HEK293T (cell line): ENCODE measurements around the gene HBS1L.

ENCODE experiments used
- ARNT ChIP-seq: fragments of 450-650 bp; IDR thresholded peaks from 2 replicates; pipeline ENCODE4 v1.6.1; 2017; ENCODE audit warnings: mild to moderate bottlenecking
- BHLHE40 ChIP-seq: fragments of 450-650 bp; IDR thresholded peaks from 2 replicates; pipeline ENCODE4 v1.6.1; 2016; ENCODE audit warnings: mild to moderate bottlenecking, moderate library complexity, borderline replicate concordance
- ELF4 ChIP-seq: fragments of 450-650 bp; IDR thresholded peaks from 2 replicates; pipeline ENCODE4 v1.6.1; 2017; ENCODE audit warnings: antibody characterized with exemption
- FOXA1 ChIP-seq: fragments of 450-650 bp; IDR thresholded peaks from 2 replicates; pipeline ENCODE4 v1.6.1; 2016; ENCODE audit warnings: mild to moderate bottlenecking
- FOXK2 ChIP-seq: fragments of 450-650 bp; IDR thresholded peaks from 2 replicates; pipeline ENCODE4 v1.6.1; 2016; ENCODE audit warnings: mild to moderate bottlenecking
- FOXM1 ChIP-seq: fragments of 450-650 bp; IDR thresholded peaks from 2 replicates; pipeline ENCODE4 v1.6.1; 2017; ENCODE audit warnings: mild to moderate bottlenecking, borderline replicate concordance
- HDGF ChIP-seq: fragments of 450-650 bp; IDR thresholded peaks from 2 replicates; pipeline ENCODE4 v1.6.1; 2017; ENCODE audit warnings: antibody characterized with exemption, borderline replicate concordance
- LEF1 ChIP-seq: fragments of 450-650 bp; IDR thresholded peaks from 2 replicates; pipeline ENCODE4 v1.6.1; 2017; ENCODE audit warnings: mild to moderate bottlenecking, borderline replicate concordance
- PKNOX1 ChIP-seq: fragments of 450-650 bp; IDR thresholded peaks from 2 replicates; pipeline ENCODE4 v1.6.1; 2016
- SP1 ChIP-seq: fragments of 450-650 bp; IDR thresholded peaks from 2 replicates; pipeline ENCODE4 v1.6.1; 2017
- TARDBP ChIP-seq: fragments of 450-650 bp; IDR thresholded peaks from 2 replicates; pipeline ENCODE4 v1.6.1; 2016
- ZNF384 ChIP-seq: fragments of 450-650 bp; IDR thresholded peaks from 2 replicates; pipeline ENCODE4 v1.6.1; 2016

GRCh38 chr6:135018941-135019340 is 35.7 kb downstream of the HBS1L start:
- TF ChIP-seq BHLHE40: no peak
- no peak for TF ChIP-seq SP1
- TF ChIP-seq ZNF384: no peak
- no peak for TF ChIP-seq FOXM1
- TF ChIP-seq ELF4: no peak
- TF ChIP-seq FOXA1: no peak
- no peak for TF ChIP-seq LEF1
- no peak for TF ChIP-seq ARNT
- no peak for TF ChIP-seq HDGF
- no peak for TF ChIP-seq TARDBP
- no peak for TF ChIP-seq PKNOX1
- no peak for TF ChIP-seq FOXK2
